ENCODE data around the gene CEP131.

The CEP131 gene

GRCh38 chr17:81166033-81166492 is 56.7 kb downstream of the CEP131 start, which contains the start of gene AATK:
Gene AATK, minus strand, starts transcription at chr17:81166221. Its CDS starts 229 bp downstream, at chr17:81165992.
- Histone ChIP-seq H3K36me3 (ENCODE audit: control insufficient read depth, insufficient read depth, low read length) (no peaks in the 10 kb centered on the region), H3K4me3 (ENCODE audit: low read depth, low read length) (peak within 1 kb of the TSS; percentile 63), H2AFZ (peak within 1 kb of the TSS; percentile 92), H3K27me3 (ENCODE audit: control insufficient read depth, insufficient read depth, low read length) (no peaks in the 10 kb centered on the region), H3K27ac (peak within 1 kb of the TSS; percentile 85), H3K79me2 (peaks cover 22% of the 10 kb centered on the region), H3K9ac (peak within 1 kb of the TSS; percentile 87), H3K9me3 (ENCODE audit: control insufficient read depth, low read length) (no peaks in the 10 kb centered on the region), H3K4me1 (peaks cover 12% of the 10 kb centered on the region), H3K4me2 (ENCODE audit: low read length) (peak within 1 kb of the TSS; percentile 90)
- TF ChIP-seq CTCF (IDR thresholded peaks at IDR 0.05) = no peak

- Histone ChIP-seq H3K9ac (peak within 1 kb of the TSS; percentile 87), H2AFZ (peak within 1 kb of the TSS; percentile 89), H3K36me3 (ENCODE audit: control insufficient read depth, insufficient read depth, low read length) (no peaks in the 10 kb centered on the region), H3K27me3 (ENCODE audit: control insufficient read depth, insufficient read depth, low read length) (no peaks in the 10 kb centered on the region), H3K9me3 (ENCODE audit: control insufficient read depth, low read length) (no peaks in the 10 kb centered on the region), H3K4me1 (peaks cover 12% of the 10 kb centered on the region), H3K4me2 (ENCODE audit: low read length) (peak within 1 kb of the TSS; percentile 90), H3K27ac (peak within 1 kb of the TSS; percentile 85), H3K79me2 (peaks cover 22% of the 10 kb centered on the region), H3K4me3 (ENCODE audit: low read depth, low read length) (peak within 1 kb of the TSS; percentile 63)
- TF ChIP-seq CTCF (IDR thresholded peaks at IDR 0.05) = no peak
Observed at GRCh38 chr17:81165246-81166032, 57.3 kb downstream of the CEP131 start, which contains the start of gene PVALEF. Gene PVALEF, plus strand, starts transcription at chr17:81165507. Its CDS starts 15,720 bp downstream, at chr17:81181227.

- peak overlapping the region; percentile 85 for H3K27ac ChIP-seq
- peak overlapping the region; percentile 87 for H3K9ac ChIP-seq
- H3K4me3 ChIP-seq (ENCODE audit: low read depth, low read length) = peak overlapping the region; percentile 63
- no peaks in the 10 kb centered on the region for H3K36me3 ChIP-seq (ENCODE audit: control insufficient read depth, insufficient read depth, low read length)
- peaks cover 18% of the 10 kb centered on the region for H3K79me2 ChIP-seq
- H2AFZ ChIP-seq = peak overlapping the region; percentile 89
- H3K4me1 ChIP-seq = peaks cover 12% of the 10 kb centered on the region
- peak overlapping the region; percentile 90 for H3K4me2 ChIP-seq (ENCODE audit: low read length)
- H3K9me3 ChIP-seq (ENCODE audit: control insufficient read depth, low read length) = no peaks in the 10 kb centered on the region
- no peak for TF ChIP-seq CTCF (IDR thresholded peaks at IDR 0.05)
- no peaks in the 10 kb centered on the region for H3K27me3 ChIP-seq (ENCODE audit: control insufficient read depth, insufficient read depth, low read length)
Observed at GRCh38 chr17:81164371-81165245, 58.2 kb downstream of the CEP131 start.

GRCh38 chr17:81163703-81164370 is 58.9 kb downstream of the CEP131 start:
- TF ChIP-seq CTCF (IDR thresholded peaks at IDR 0.05) = no peak
- H2AFZ ChIP-seq = no peak overlapping the region
- no peaks in the 10 kb centered on the region for H3K9me3 ChIP-seq (ENCODE audit: control insufficient read depth, low read length)
- H3K27me3 ChIP-seq (ENCODE audit: control insufficient read depth, insufficient read depth, low read length) = no peaks in the 10 kb centered on the region
- peaks cover 12% of the 10 kb centered on the region for H3K4me1 ChIP-seq
- no peaks in the 10 kb centered on the region for H3K36me3 ChIP-seq (ENCODE audit: control insufficient read depth, insufficient read depth, low read length)
- peak overlapping the region; percentile 85 for H3K27ac ChIP-seq
- H3K4me3 ChIP-seq (ENCODE audit: low read depth, low read length) = no peak overlapping the region
- H3K79me2 ChIP-seq = peaks cover 15% of the 10 kb centered on the region
- no peak overlapping the region for H3K9ac ChIP-seq
- no peak overlapping the region for H3K4me2 ChIP-seq (ENCODE audit: low read length)

Data from parathyroid adenoma (tissue), 2 donors.